ENCODE measurements around the gene OR7G2.

The OR7G2 gene

GRCh38 chr19:9107375-9107774, at the start of gene OR7G2:
Gene OR7G2, minus strand, starts transcription at chr19:9107475. Its CDS starts 4,232 bp downstream, at chr19:9103243.
- no peak for DNase-seq

- no peak for DNase-seq
Observed at GRCh38 chr19:9156304-9156703, 49.0 kb upstream of the OR7G2 start.

GRCh38 chr19:9155591-9155990, 48.3 kb upstream of the OR7G2 start:
- no peak for DNase-seq

- DNase-seq: no peak
Observed at GRCh38 chr19:9151367-9151766, 44.1 kb upstream of the OR7G2 start.

GRCh38 chr19:9150650-9151049, 43.4 kb upstream of the OR7G2 start:
- DNase-seq: no peak

GRCh38 chr19:9149997-9150396, 42.7 kb upstream of the OR7G2 start:
- no peak for DNase-seq

GRCh38 chr19:9148697-9149096, 41.4 kb upstream of the OR7G2 start:
- DNase-seq: no peak

GRCh38 chr19:9146882-9147281, 39.6 kb upstream of the OR7G2 start:
- no peak for DNase-seq

GRCh38 chr19:9144920-9145319, 37.6 kb upstream of the OR7G2 start:
- no peak for DNase-seq

- peak; percentile 90 for DNase-seq
Observed at GRCh38 chr19:9140159-9140874, 33.0 kb upstream of the OR7G2 start, which contains the start of gene ZNF317. Gene ZNF317, plus strand, starts transcription at chr19:9140397. Its CDS starts 15,620 bp downstream, at chr19:9156017.

- no peak for DNase-seq
Observed at GRCh38 chr19:9139609-9140158, 32.4 kb upstream of the OR7G2 start.

GRCh38 chr19:9132422-9132821, 25.1 kb upstream of the OR7G2 start:
- no peak for DNase-seq

GRCh38 chr19:9130965-9131364, 23.7 kb upstream of the OR7G2 start:
- DNase-seq: no peak

GRCh38 chr19:9128171-9128570, 20.9 kb upstream of the OR7G2 start:
- no peak for DNase-seq

GRCh38 chr19:9126900-9127405, 19.7 kb upstream of the OR7G2 start, which contains the start of gene OR7G3:
Gene OR7G3, minus strand, starts transcription at chr19:9126950. Its CDS starts 0 bp downstream, at chr19:9126950.
- no peak for DNase-seq

GRCh38 chr19:9116547-9116946, 9.3 kb upstream of the OR7G2 start:
- DNase-seq: no peak

- no peak for DNase-seq
Observed at GRCh38 chr19:9115307-9115813, 8.1 kb upstream of the OR7G2 start, which contains the start of gene OR7G1. Gene OR7G1, minus strand, starts transcription at chr19:9115763. Its CDS starts 0 bp downstream, at chr19:9115763.

GRCh38 chr19:9109959-9110358, 2.7 kb upstream of the OR7G2 start:
- DNase-seq: no peak

GRCh38 chr19:9086761-9087160, 20.5 kb downstream of the OR7G2 start, which contains the start of gene OR1M1:
Gene OR1M1, plus strand, starts transcription at chr19:9087061. Its CDS starts 6,184 bp downstream, at chr19:9093245.
- DNase-seq: no peak

GRCh38 chr19:9078651-9079050, 28.6 kb downstream of the OR7G2 start:
- DNase-seq: no peak

GRCh38 chr19:9076901-9077300, 30.4 kb downstream of the OR7G2 start:
- DNase-seq: no peak

- DNase-seq: peak; percentile 15
Observed at GRCh38 chr19:9075064-9075949, 32.0 kb downstream of the OR7G2 start.

- no peak for DNase-seq
Observed at GRCh38 chr19:9073806-9074205, 33.5 kb downstream of the OR7G2 start.

Measured in DMS79 (cell line).